GM18868 (cell line): Measurements from ENCODE around the gene MED9.

Experiments used
- ATAC-seq: cut with Tn5 transposase; IDR thresholded peaks from one replicate; pipeline ENCODE4 v1.9.1; 2021; ENCODE audit warnings: mild to moderate bottlenecking, moderate library complexity; ENCODE audit not compliant: unreplicated experiment

The MED9 gene

DNA sequence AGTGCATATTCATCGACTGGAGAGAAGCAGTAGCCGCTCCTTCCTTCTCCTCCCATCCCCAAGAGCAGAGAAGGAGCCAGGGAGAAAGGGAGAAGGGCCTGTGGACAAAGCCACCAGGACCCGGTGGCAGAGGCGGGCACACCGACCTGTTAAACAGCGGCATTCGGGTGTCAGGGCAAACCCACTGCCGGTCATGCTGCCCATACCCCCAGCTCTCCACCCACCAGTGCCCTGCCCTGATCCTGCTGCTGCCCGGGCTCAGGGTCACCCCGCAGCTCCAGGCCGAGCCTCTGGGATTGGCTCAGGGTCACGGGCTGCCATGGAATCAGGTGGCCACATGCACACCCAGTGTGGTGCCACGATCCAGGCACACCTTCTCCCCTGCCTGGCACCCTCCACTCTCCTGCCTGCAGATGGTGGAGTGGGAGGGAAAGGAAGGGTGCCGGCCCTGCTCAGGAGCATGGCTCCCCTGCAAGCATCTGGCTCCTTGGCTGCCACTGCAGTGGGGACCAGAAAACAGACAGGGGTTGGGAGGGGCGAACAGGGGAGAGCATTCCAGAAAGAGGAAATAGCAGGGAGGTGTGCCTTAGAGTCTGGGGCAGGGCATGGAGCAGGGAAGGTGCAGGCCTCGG is 37.7 kb downstream of the MED9 start:
- ATAC-seq = no peak

DNA sequence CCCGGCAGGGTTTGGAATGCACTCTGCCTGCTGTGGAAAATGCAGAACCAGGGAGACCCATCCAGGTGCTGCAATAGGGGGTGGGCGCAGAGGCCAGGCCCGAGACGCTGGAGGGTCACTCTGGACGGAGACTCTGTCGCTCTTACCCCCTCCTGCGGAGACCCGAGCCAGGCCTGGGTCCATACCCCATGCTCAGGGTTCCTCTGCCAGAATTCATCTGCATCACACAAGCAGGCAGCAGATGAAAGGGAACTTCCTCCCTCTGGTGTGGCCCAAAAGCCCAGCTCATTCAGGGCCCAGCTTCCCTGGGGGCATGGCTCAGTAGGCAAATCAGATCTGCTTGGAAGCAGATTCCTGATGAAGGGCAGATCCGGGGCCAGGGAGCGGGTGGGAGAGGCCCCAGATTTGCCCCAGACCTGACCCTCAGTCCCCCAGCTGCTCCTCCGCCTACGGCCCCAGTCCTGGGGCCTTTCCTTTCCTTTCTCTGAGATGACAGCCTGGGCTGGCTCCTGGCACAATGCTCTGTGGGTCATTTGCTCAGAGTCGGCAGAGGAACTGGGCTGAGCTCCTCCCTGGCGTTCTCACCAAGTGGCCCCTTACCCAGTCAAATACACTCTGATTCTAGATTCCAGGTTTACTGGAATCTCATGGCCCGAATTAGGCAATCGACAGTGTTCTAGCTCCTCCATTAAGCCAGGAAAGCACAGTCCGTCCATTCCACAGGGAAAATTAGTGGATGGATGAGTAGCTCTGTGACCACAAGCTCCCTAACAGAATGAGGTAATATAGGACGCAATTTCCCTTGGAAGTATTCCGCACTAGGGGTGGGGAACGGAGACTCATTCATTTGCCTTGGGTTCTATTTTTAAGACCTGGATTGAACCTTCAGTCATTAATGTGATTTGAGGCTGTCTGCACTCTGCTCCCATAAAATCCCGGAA is 38.5 kb downstream of the MED9 start:
- ATAC-seq = no peak

DNA sequence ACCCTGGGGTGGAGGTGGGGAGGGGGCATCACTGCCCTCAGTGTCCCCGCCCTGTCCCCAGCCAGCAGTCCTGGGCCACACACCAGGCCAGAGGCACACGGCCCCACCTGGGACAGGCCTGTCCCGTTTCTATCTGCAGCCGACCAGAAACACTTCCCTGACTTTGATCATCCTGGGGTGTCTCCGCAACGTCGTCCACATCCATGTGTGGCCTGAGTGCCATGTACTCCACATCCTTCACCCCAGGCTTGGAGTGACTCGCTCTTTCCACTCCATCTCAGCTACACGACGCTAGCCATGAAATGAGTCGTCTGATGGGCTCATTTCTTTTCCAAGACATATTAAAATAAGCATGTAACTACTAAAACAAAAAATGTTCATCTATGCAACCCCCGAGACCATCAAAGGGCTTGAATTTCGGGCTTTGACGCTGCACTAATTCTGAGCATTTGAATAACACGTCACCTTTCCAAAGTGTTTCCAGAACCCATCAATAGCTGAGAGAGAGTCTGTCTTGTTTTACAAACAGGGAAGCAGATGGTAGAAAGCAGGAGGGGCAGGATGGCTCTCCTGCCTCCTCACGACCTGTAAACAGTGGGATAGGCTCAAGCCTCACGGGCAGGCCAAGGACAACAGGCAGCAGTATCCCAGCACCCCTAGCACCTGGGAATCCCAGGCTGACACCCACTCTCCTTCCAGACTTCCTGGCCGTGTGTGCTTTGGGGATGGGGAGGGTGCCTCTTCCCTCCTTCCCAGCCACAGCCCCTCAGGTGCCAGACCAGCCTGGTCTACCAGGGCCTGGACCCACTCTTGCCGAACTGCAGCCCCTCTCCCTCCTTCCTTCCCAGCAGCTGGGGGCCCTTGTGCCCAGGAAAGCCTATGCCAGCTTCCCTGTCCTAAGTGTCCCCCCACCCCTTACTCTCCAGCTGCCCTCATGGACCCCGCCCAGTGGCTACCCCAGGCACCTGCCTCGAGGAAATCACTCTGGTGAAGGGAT is 39.4 kb downstream of the MED9 start:
- ATAC-seq = no peak

DNA sequence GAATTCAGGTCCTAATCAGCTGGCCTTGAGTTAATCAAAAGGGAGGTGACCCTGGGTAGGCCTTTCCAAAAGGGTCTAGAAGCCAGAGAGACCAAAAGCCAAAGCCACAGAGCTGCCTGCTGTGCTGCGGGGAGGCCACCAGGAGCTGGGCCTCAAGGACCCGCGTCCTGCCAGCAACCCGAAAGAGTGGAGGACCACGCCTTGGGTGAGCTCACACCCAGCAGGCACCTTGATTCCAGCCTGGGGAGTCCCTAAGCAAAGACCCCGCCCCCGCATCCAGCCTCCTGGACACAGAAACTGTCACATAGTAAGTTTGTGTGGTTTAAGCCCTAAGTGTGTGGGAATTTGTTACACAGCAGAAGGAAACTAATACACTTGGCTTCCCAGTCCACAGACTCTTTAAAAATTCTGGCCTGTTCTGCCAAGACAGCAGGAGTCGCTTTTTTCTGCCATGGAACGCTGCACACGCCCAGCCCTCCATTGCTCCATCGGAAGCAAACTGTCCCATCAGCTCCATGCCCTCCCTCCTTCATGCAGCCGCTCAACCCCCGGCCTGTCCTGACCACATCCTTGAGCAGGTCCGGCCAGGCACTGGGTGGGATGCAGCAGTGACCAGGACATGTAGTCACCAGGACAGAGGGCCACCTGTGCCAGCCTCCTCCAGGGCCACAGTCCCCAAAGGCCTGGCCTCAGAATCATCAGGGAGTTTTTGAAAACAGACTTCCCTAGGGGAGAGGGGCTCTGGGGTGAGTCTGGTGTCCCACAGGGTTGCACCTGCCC is 40.3 kb downstream of the MED9 start:
- no peak for ATAC-seq

DNA sequence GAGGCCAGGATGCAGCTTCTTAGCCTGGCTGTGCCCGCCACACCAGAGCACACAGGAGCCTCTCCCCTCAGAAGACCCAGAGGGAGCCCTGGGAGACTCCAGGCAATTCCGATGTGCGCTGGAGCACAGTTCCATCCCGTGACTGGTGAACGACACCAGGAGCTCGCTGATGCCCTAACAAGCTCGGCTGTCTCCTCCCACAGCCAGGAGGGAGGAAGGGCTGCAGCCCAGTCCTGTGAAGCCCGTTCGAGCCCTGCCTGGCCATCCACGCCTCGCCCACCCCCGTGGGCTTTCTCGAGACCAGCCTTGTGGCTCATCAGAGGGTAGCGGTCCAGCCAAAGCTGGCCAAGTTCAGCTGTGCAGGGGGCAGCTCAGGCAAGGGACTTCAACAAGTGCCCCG is 41.2 kb downstream of the MED9 start:
- ATAC-seq = no peak

DNA sequence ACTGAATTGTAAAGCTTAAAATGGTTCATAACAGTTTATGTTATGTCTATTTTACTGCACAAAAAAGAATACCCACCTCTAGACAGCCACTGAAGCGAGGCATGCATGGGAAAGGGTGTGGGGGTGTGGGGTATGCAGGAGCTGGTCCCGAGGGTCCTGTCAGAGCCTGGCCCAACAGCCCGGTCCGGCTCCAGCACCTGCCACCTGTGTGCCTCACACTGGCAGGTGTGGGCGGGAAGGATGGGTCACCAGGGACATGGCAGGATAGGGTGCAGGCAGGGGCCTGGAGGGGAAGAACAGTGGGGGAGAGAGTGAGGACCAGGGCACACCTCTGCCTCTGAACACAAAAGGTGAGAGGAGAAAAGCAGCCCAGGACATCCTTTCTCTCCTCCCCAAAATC is 42.2 kb downstream of the MED9 start:
- no peak for ATAC-seq

DNA sequence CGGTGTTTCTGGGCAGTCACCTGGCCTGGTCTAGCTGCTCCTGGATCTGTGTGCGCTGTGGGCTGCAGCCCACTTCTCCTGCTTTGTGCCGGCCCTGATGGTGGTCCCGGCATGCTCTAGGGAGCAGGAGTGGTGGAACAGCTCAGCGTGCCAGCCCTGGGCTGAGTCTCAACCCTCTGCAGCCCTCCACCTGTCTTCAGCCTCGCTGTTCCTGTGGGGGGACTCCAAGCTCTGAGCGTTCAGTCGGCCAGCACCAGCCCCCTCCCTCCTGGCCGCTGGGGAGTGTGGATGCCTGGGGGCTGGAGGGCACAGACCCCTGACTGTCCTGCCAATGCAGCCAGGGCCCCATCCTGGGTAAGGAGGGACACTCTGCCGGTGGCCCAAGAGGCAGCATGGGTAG is 43.1 kb downstream of the MED9 start:
- no peak for ATAC-seq

DNA sequence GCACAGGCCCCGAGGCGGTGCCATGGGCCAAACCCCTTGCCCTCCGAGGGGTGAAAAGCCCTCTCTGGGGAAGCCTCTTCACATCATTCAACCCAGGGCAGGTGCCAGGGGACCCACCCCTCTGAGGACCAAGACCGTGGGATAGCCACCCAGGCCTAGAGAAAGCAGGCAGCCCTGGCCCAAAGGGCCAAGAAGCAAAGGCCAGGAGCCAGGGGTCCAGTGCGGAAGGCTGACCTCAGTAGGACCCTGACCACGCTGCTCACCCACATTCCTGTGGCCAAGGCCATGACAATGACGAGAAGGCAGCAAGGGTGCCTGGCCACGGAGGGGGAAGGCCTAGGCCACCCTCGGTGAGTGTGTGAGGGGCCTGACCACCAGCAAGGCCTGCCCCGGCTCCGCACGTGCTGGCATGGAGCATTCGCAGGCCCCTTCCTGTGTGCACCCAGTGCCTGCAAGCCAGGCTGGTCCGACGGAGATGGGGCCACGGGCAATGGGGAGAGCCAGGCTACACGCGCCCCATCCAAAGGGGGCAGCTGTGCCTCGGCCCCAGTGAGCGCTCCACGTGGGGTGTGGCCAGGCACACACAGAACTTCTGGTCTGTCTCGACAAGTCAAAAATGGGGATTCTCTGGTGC is 43.9 kb downstream of the MED9 start:
- ATAC-seq = no peak

DNA sequence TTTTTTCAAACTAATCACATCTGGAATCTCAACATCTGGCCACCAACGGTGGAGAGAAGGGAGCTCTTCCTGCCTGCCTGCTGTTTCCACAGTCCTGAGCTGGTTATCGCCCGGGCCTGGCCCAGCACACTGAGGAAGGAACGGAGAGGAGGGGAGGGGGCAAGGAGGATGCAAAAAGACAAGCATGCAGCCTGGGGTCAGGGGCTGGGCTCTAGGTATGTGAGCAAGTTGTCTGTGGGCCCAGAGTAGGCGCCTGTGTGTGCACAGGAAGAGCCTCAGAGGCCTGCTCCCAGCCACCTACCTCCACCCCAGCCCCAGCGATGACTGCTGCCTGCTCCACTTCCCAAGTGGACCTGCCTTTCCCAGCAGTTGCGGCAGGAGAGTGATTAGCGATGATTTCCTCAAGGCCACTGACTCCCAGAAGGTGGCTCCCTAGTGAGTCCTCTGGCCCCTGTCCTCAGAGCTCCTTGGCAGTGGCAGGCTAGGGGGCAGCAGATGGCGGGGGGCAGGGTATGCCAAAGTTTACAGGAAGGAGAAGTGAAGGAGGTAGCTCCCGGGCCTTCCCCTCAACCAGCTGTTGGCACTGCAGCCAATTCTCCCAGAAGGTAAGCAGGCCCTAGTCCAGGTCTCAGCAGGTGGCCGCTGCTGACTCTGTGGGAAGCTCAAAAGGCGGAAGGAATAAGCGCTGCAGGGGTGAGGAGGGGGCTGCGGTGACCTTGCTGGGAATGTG is 46.4 kb downstream of the MED9 start:
- ATAC-seq = no peak

DNA sequence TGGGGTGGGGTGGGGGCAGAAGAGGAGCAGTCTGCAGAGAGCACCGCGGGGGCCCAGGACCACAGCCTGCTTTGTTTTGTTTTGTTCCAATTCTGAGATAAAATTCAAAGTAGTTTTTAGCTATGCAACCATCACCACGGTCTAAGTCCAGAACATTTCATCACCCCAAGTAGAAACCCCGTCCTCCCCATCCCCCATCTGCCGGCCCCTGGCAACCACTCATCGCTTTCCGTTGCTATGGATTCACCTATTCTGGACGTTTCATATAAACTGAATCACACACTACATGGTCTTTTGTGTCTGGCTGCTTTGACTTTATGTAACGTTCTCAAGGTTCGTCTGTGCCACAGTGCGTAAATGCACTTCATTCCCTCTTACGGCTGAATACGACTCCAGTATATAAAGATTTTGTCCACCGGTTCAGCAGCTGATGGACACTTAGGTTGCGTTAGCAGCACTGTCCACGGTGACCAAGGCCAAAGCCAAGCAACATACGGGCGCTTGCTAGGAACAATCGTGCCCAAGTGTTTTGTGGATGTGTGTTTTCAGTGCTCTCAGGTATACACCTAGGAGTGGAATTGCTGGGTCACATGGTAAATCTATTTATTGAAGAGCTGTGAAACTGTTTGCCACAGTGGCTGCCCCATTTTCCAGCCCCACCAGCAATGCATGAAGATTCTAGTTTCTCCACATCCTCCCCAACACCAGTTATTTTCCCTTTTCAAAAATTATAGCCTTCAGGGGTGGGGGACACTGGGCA is 47.1 kb downstream of the MED9 start:
- ATAC-seq = no peak

DNA sequence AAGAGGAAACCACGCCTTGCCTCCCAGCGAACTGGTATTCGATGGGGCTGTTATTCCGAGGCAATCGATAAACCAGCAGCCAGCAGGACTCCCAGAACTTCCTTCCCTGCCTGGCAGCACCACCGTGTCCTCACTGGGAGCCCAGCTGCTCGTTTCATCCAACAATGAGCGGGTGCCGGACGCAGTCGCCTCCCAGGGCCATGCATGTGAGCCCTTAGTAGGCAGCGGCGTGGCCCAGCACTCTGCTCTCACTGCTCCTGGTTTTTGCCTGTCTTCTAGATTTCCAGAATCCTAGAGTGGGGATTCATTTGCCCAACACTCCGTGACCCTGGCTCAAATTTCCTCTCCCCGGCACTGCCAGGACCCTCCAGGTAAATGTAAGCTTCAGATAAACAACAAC is 48.5 kb downstream of the MED9 start:
- no peak for ATAC-seq

DNA sequence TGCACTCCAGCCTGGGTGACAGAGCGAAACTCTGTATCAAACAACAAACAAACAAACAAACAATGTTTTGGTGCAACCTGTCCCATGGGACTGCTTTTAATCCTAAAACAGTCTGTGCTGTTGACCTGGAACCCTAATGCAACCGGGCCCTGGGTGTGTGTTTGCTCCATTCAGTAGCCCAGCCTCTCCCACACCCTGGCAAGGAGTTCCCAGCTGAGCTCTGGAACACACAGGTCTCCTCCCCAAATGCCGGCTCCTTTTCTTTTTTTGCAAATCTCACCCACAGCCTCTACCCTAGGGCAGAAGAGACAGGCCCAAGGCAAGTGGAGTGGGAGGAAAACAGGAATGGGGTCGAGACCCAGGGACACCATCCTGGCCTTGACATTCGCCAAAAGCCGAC is 49.2 kb downstream of the MED9 start:
- ATAC-seq = no peak

DNA sequence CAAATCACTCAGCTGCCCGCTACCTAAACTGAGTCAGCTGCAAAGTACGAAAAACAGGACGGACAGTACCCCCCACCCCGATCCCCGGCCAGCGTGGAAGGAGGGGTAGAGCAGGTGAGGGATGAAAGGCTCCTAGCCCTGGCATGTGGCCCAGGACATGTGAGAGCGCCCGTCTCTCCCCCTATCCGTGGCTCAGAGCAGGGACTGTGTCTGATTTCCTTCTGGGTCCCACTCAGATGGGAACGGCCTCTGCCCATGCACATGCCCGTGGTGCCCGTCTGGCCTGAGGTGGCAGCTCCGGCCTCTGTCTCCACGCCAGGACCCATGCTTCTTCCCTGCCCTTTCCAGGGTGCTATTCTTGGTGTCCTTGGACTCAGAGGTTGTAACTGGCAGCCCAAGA is 49.6 kb downstream of the MED9 start:
- ATAC-seq = no peak

DNA sequence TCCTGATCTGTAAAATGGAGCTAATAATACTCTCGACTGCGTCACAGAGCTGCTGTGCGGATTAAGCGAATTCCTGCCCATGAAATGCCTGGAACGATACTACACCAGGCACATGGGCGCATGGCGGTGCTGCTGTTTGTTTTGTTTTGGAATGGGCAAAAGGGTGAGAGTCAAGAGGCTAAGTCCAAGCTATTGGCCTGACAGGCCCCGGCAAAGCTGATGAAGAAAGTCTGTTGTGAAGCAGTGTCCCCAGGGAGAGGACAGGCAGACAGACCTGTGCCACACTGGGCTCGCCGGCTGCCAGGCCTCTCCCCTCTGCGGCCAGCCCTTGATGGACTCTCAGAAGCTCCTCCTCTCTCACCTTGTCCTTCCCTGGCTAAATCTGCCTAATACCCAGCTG is 50.7 kb downstream of the MED9 start:
- ATAC-seq = no peak

DNA sequence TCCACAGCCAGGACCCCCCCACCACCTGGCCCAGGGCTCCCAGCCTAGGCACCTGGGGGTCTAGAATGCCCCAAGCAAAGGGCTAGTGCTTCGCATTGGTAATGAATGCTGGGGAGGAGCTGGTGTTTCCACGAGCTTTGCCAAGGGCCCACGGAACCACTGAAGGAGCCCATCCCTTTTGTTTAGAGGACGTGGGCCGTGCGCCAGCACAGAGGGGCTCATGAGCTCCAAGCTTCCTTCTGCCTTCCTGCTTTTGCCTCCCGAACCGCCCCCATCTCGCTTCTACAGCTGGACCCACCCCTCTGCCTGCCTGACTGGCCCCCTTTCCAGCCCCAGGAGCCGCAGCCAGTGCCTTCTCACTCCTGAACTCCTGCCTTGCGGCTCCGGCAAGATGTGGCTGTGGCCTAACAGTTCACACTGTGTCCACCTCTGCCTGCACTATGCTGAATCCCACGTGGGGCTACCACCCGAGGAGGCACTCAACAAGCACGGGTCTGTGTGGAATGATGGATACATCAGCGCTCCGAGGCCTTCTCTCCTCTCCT is 51.2 kb downstream of the MED9 start:
- no peak for ATAC-seq

DNA sequence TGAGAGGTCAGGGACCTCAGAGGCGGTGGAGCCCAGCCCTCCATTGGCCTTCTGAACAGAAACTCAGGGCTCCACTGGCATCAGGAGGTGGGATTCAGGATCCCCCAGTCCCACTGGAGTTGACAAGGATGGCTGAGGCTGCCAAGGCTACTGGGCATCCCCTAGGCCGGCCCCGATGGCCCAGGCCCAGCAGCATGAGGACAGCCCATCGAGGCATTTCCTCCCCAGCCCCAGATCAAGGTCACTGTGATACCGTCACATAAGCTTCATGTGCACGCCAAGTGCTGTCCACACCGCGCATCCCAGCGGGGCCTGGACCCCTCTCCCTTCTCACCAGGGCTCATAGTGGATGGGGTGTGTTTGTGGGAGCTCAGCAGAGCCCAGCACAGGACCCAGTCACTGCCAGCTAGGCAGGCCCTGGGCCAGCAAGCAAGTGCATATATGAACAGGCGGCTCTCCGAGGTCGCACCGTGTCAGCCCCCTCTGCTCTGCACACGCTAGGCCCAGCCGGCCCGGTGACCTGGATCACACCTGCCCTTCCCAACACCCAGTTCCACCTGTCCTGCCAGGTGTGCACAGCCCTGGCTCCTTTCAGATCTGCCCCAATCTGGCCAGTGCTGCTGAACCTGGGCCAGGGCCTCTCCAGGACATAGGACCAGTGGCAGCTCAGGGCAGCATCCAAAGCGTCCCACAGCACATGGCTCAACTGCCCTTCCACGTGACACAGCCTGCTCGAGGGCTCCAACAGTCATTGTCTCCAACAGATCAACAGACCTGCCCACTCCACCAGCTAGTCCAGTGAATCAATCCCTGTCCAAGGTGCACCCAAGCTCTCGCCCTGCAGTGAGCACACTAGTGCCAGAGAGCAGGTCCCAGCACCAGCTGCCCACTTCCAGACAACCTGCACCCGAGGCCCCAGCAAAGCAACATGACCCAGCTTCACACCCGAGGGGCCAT is 52.2 kb downstream of the MED9 start:
- ATAC-seq = no peak

DNA sequence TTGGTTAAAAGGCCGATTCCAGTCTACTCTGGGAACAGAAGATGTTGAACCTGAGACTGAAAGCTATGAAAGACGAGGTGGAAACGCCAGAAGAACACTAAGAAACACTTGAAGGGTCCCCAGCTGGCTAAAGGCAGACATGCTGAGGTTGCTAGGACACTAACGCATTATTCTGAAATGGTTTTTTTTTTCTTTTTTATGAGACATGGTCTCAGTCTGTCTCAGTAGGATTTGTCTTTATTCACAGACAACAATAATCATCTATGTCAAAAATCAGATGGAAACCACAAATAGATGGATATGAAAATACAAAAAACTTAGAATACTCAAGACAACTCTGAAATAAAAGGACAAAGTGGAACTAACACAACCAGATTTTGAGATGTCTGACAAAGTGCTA is 54.4 kb downstream of the MED9 start:
- ATAC-seq = no peak
